Measurements from ENCODE around the gene FBXO24. TPM values are rescaled to one million over a fixed set of nuclear protein-coding genes. Genes with fewer than 3 reads are reported as not detected.

Gene FBXO24
- total and polyA plus RNA-seq, 4 donors = 0.25 to 1.3 (median 0.33) TPM

DNA sequence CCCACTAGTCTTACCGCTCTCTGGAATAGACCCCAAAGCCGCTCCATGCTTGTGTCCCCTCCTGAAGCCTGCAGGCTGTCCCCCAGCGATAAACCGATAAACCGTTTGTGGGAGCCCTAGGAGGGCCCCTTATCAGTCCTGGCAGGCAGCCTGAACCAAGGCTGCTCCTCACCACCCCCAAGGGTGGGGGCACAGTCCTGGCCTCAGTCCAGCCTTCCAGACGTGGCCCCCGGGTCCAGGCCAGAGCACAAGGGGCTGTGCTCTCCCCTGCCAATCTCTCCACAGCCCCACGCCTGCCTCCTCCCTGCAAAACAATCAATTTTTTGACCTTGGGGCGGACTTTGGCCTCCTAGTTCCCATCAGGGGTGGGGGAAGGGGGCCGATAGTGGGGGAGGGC is 55.3 kb downstream of the FBXO24 start, which contains the start of gene TFR2:
TSS of gene TFR2 (minus strand) at position 90 of the 397 bp plus-strand sequence. CDS start at position 47, 43 bp downstream.
- DNase-seq (no peak), ATAC-seq (ENCODE audit: insufficient read depth, low FRiP score) (no peak)
- Histone ChIP-seq H3K36me3 (ENCODE audit: control insufficient read depth in 4 of 4, insufficient read depth in 4 of 4, low read length in 4 of 4) (no peaks in the 10 kb centered on the region), H3K4me1 (ENCODE audit: control insufficient read depth in 5 of 5, insufficient read depth in 5 of 5, low read length in 5 of 5) (peaks cover 0 to 6% (median 0%) of the 10 kb centered on the region in 5 donors), H3K27ac (ENCODE audit: low read depth in 1 of 2, low read length in 1 of 2) (no peak within 1 kb of the TSS), H3K9me3 (ENCODE audit: control insufficient read depth in 4 of 4, insufficient read depth in 3 of 4, low read length in 3 of 4) (no peaks in the 10 kb centered on the region), H3K27me3 (ENCODE audit: control insufficient read depth in 3 of 3, insufficient read depth in 3 of 3, low read length in 2 of 3) (peaks cover 0 to 9% (median 3%) of the 10 kb centered on the region in 3 donors), H3K9ac (ENCODE audit: insufficient read depth in 1 of 2, low read length in 2 of 2) (no peak within 1 kb of the TSS), H3K4me3 (no peak within 1 kb of the TSS)
- TF ChIP-seq, protein P1, sequence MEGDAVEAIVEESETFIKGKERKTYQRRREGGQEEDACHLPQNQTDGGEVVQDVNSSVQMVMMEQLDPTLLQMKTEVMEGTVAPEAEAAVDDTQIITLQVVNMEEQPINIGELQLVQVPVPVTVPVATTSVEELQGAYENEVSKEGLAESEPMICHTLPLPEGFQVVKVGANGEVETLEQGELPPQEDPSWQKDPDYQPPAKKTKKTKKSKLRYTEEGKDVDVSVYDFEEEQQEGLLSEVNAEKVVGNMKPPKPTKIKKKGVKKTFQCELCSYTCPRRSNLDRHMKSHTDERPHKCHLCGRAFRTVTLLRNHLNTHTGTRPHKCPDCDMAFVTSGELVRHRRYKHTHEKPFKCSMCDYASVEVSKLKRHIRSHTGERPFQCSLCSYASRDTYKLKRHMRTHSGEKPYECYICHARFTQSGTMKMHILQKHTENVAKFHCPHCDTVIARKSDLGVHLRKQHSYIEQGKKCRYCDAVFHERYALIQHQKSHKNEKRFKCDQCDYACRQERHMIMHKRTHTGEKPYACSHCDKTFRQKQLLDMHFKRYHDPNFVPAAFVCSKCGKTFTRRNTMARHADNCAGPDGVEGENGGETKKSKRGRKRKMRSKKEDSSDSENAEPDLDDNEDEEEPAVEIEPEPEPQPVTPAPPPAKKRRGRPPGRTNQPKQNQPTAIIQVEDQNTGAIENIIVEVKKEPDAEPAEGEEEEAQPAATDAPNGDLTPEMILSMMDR (IDR thresholded peaks at IDR 0.05; ENCODE audit: control extremely low read depth, extremely low read depth) = no peak
- 37 to 51% methylated on average over 10 of the region's 10 CpGs for WGBS, 2 donors

DNA sequence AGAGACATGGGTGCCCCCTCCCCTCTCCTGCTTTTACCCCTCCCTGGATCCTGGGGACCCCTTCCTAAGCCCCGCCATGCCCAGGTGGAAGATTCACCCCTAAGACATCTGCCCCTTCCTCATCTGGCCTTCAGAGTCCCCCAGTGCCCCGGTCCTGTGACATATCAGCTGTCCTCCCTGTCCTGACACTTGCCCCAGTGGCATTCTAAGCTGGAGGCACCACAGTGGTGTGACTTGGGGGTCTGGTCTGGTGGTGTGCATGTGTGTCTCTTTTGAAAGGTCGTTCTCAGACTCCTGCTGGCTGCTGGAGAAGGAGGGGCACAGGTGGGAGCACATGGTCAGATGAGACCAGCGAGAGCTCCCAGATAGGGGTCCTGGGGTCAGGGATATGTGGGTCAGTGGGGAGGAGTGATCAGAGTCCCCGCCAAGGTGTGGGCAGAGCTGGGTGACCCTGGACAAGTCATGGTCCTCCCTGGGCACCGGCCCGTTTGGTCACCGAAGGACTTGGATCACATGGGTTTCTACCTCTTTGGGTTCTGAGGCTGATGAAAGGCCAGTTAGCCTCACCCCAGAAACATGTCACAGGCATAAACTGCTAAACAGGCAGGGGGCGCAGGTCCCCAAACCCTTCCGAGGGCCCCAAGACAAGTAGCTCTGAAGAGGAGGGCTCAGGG is 55.9 kb downstream of the FBXO24 start:
- TF ChIP-seq, protein P1 (IDR thresholded peaks at IDR 0.05; ENCODE audit: control extremely low read depth, extremely low read depth) = no peak
- no peaks in the 10 kb centered on the region for H3K9me3 ChIP-seq (ENCODE audit: control insufficient read depth in 4 of 4, insufficient read depth in 3 of 4, low read length in 3 of 4)
- peaks cover 0 to 6% (median 0%) of the 10 kb centered on the region in 5 donors for H3K4me1 ChIP-seq (ENCODE audit: control insufficient read depth in 5 of 5, insufficient read depth in 5 of 5, low read length in 5 of 5)
- ATAC-seq (ENCODE audit: insufficient read depth, low FRiP score) (no peak), DNase-seq (no peak)
- no peak overlapping the region for H3K27ac ChIP-seq (ENCODE audit: low read depth in 1 of 2, low read length in 1 of 2)
- no peak overlapping the region for H3K4me3 ChIP-seq
- H3K36me3 ChIP-seq (ENCODE audit: control insufficient read depth in 4 of 4, insufficient read depth in 4 of 4, low read length in 4 of 4) = no peaks in the 10 kb centered on the region
- H3K27me3 ChIP-seq (ENCODE audit: control insufficient read depth in 3 of 3, insufficient read depth in 3 of 3, low read length in 2 of 3) = peaks cover 0 to 9% (median 4%) of the 10 kb centered on the region in 3 donors
- 83 to 88% methylated on average over 10 of the region's 10 CpGs for WGBS, 2 donors
- no peak overlapping the region for H3K9ac ChIP-seq (ENCODE audit: insufficient read depth in 1 of 2, low read length in 2 of 2)

DNA sequence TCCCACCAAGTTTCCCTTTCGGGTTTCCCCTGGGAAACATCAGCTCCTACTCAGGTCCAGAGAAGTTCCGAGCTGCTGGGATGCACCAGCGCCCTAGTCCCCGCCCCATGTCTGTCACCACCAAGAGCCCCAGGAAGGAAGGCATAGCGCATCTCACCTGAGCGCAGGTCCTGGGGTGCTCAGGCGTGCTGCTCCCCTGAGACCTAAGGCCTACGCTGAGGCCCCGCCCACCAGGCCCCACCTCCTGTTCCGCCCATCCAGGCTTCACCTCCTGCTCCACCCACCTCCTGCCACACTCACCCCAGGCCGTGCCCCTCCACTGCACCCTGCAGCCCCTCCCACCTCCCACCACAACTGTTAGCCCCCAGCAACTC is 56.4 kb downstream of the FBXO24 start:
- no peak for ATAC-seq (ENCODE audit: insufficient read depth, low FRiP score)
- H3K4me3 ChIP-seq = no peak overlapping the region
- WGBS, 2 donors = 54 to 69% methylated on average over 10 to 11 of the region's 11 CpGs
- no peaks in the 10 kb centered on the region for H3K9me3 ChIP-seq (ENCODE audit: control insufficient read depth in 4 of 4, insufficient read depth in 3 of 4, low read length in 3 of 4)
- H3K36me3 ChIP-seq (ENCODE audit: control insufficient read depth in 4 of 4, insufficient read depth in 4 of 4, low read length in 4 of 4) = no peaks in the 10 kb centered on the region
- no peak overlapping the region for H3K27ac ChIP-seq (ENCODE audit: low read depth in 1 of 2, low read length in 1 of 2)
- DNase-seq = no peak
- H3K27me3 ChIP-seq (ENCODE audit: control insufficient read depth in 3 of 3, insufficient read depth in 3 of 3, low read length in 2 of 3) = peaks cover 0 to 9% (median 4%) of the 10 kb centered on the region in 3 donors
- TF ChIP-seq, protein P1 (IDR thresholded peaks at IDR 0.05; ENCODE audit: control extremely low read depth, extremely low read depth) = no peak
- no peak overlapping the region for H3K9ac ChIP-seq (ENCODE audit: insufficient read depth in 1 of 2, low read length in 2 of 2)
- H3K4me1 ChIP-seq (ENCODE audit: control insufficient read depth in 5 of 5, insufficient read depth in 5 of 5, low read length in 5 of 5) = peaks cover 0 to 6% (median 0%) of the 10 kb centered on the region in 5 donors

Data from lung (tissue), 12 donors.